SJSA1 (cell line): Measurements from ENCODE around the gene ZNF431. TPM values are rescaled to one million over a fixed set of nuclear protein-coding genes. Genes with fewer than 3 reads are reported as not detected.
"Not testable (repeated sequence)": the region's sequence is repeated elsewhere in the genome, so short reads cannot be mapped to it uniquely, and the experiment has no call there.

ENCODE experiments used
- DNase-seq, 2 experiments: peaks; one replicate each; pipeline ENCODE4 v3.0.0-alpha.2; 2015 to 2020; ENCODE audit warnings: low spot score in 2 of 2, low read depth in 1 of 2
- H3K27ac ChIP-seq: fragments of 250-450 bp; sonication (Bioruptor Pico); 2 replicates; pipeline ENCODE4 v1.5.1; 2020; ENCODE audit warnings: mild to moderate bottlenecking, moderate library complexity
- H3K27me3 ChIP-seq: fragments of 250-450 bp; sonication (Bioruptor Pico); replicated peaks from 2 replicates; pipeline ENCODE4 v1.5.1; 2020; ENCODE audit warnings: mild to moderate bottlenecking, moderate library complexity
- H3K36me3 ChIP-seq: fragments of 250-450 bp; sonication (Bioruptor Pico); 2 replicates; pipeline ENCODE4 v1.5.1; 2020; ENCODE audit warnings: mild to moderate bottlenecking
- H3K4me1 ChIP-seq: fragments of 250-450 bp; sonication (Bioruptor Pico); replicated peaks from 2 replicates; pipeline ENCODE4 v1.6.1; 2021; ENCODE audit warnings: mild to moderate bottlenecking
- H3K4me3 ChIP-seq: fragments of 250-450 bp; sonication (Bioruptor Pico); 2 replicates; pipeline ENCODE4 v1.5.1; 2020; ENCODE audit warnings: mild to moderate bottlenecking
- H3K9me3 ChIP-seq: fragments of 250-450 bp; sonication (Bioruptor Pico); replicated peaks from 2 replicates; pipeline ENCODE4 v1.5.1; 2020; ENCODE audit warnings: mild to moderate bottlenecking
- total RNA-seq: library from RNA; depleted of rRNA; stranded (reverse); fragments of >200 nt; shearing (Covaris generic); gene quantifications from 2 replicates; pipeline ENCODE4 v1.2.3, GENCODE V29; 2014

The ZNF431 gene
- total RNA-seq, 1 experiment from 2014 or later: 7.4 TPM

GRCh38 chr19:21128901-21129698, 12.7 kb upstream of the ZNF431 start:
- no peak for DNase-seq
- H3K27ac ChIP-seq: no peak overlapping the region
- no peak overlapping the region for H3K4me3 ChIP-seq
- 0 out of 2 replicates have a peak, but pooled peaks cover 3% of the 10 kb centered on the region for H3K9me3 ChIP-seq
- no peaks in the 10 kb centered on the region for H3K36me3 ChIP-seq
- no peaks in the 10 kb centered on the region for H3K4me1 ChIP-seq
- no peaks in the 10 kb centered on the region for H3K27me3 ChIP-seq

DNA sequence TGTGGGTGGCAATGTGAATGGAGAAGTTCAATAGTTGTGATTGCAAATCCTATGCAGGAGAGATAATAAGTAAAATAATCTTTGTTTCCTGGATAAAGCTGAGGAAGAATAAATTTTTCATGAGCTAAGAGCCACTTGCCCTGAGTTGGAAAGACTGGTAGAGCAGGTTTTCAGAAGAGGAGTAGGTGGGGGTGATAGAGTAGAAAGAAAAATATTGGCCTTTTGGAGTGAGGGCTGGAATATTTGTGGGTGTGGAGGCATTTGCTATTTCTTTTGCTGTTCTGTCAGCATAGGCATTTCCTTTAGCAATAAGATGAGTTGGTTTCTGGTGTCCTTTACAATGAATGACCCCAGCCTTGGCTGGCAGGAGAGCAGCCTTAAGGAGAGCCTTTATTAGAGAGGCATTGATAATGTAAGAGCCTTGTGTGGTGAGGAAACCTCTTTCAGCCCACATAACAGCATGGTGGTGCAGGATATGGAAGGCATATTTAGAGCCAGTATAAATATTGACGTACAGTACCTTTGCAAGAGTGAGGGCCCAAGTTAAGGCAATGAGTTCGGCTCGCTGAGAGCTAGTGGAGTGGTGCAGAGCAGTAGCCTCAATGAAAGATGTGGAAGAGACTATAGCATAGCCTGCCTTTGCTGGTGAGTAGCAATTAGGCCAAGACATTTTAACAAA, 11.6 kb upstream of the ZNF431 start:
- no peak overlapping the region for H3K27ac ChIP-seq
- H3K4me3 ChIP-seq: no peak overlapping the region
- no peaks in the 10 kb centered on the region for H3K4me1 ChIP-seq
- DNase-seq: no peak
- 0 out of 2 replicates have a peak, but pooled peaks cover 3% of the 10 kb centered on the region for H3K9me3 ChIP-seq
- H3K36me3 ChIP-seq: no peaks in the 10 kb centered on the region
- H3K27me3 ChIP-seq: no peaks in the 10 kb centered on the region

GRCh38 chr19:21133633-21134032, 8.2 kb upstream of the ZNF431 start:
- H3K27me3 ChIP-seq: no peaks in the 10 kb centered on the region
- no peak for DNase-seq
- no peak overlapping the region for H3K4me3 ChIP-seq
- H3K4me1 ChIP-seq: no peaks in the 10 kb centered on the region
- no peak overlapping the region for H3K27ac ChIP-seq
- 0 out of 2 replicates have a peak, but pooled peaks cover 3% of the 10 kb centered on the region for H3K9me3 ChIP-seq
- H3K36me3 ChIP-seq: no peaks in the 10 kb centered on the region

GRCh38 chr19:21134934-21135366, 6.9 kb upstream of the ZNF431 start:
- DNase-seq: no peak
- no peaks in the 10 kb centered on the region for H3K27me3 ChIP-seq
- H3K9me3 ChIP-seq: 0 out of 2 replicates have a peak, but pooled peaks cover 3% of the 10 kb centered on the region
- no peak overlapping the region for H3K27ac ChIP-seq
- H3K4me3 ChIP-seq: no peak overlapping the region
- no peaks in the 10 kb centered on the region for H3K4me1 ChIP-seq
- no peaks in the 10 kb centered on the region for H3K36me3 ChIP-seq

DNA sequence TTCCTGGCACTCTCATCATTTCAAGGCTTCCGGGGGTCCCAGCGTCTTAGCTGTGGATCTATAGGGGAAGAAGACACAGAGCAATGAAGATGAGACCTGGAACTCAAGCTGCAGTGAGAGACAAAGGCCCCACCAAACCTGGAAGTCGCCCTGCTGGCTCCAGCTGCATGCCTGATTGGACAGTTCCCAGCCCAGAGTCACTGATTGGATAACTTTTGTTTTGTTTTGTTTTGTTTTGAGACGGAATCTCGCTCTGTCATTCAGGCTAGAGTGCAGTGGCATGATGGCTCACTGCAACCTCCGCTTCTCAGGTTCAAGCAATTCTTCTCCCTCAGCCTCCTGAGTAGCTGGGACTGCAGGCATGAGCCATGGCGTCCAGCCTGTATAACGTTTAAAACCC, 6.4 kb upstream of the ZNF431 start:
- no peak overlapping the region for H3K27ac ChIP-seq
- no peak for DNase-seq
- no peaks in the 10 kb centered on the region for H3K27me3 ChIP-seq
- H3K9me3 ChIP-seq: 0 out of 2 replicates have a peak, but pooled peaks cover 3% of the 10 kb centered on the region
- H3K4me3 ChIP-seq: no peak overlapping the region
- no peaks in the 10 kb centered on the region for H3K36me3 ChIP-seq
- H3K4me1 ChIP-seq: no peaks in the 10 kb centered on the region

DNA sequence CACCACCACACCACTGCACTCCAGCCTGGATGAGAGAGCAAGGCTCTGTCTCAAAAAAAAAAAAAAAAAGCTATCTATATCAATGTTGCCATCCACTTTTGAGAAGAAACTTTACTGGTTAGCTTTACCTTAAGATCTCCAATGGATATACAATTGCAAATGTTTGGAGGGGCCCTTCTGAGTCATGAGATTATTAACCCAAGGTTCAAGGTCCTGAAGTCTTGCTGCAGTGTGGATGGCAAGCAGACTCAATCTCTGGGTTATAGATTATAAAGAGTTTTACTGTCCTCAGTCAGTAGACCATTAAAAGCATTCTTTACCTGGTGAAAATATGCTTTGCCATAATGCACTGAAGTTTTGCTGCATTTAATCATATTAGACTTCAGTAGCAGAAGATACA, 3.7 kb upstream of the ZNF431 start:
- no peak for DNase-seq
- H3K27ac ChIP-seq: no peak overlapping the region
- H3K4me1 ChIP-seq: no peaks in the 10 kb centered on the region
- H3K27me3 ChIP-seq: no peaks in the 10 kb centered on the region
- peaks cover 5% of the 10 kb centered on the region; the same call in 1 of the 2 replicates for H3K36me3 ChIP-seq
- H3K9me3 ChIP-seq: no peaks in the 10 kb centered on the region
- no peak overlapping the region for H3K4me3 ChIP-seq

GRCh38 chr19:21141006-21141405, 834 bp upstream of the ZNF431 start:
- not testable (repeated sequence) for H3K4me3 ChIP-seq, H3K4me1 ChIP-seq, H3K27ac ChIP-seq, H3K27me3 ChIP-seq, H3K9me3 ChIP-seq, DNase-seq
- peaks cover 32% of the 10 kb centered on the region for H3K36me3 ChIP-seq

DNA sequence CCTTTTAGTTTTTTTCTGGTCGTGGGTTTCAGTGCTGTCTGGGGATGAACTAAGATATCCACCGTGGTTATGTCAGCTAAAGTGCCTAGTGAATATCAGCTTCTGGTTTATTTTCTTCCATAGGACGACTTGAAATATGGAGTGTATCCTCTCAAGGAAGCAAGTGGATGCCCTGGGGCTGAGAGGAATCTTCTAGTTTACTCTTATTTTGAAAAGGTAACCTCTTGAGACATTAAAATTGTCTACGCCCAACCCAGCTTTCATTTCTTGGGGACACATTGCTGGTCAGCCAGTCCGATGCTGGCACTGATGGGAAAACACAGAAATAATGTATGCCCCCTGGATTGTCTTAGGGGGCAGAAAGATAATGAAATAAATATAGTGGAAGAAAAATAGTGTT, 1.6 kb downstream of the ZNF431 start:
- DNase-seq: no peak
- H3K27ac ChIP-seq: no peak overlapping the region
- no peaks in the 10 kb centered on the region for H3K27me3 ChIP-seq
- H3K9me3 ChIP-seq: 0 out of 2 replicates have a peak, but pooled peaks cover 2% of the 10 kb centered on the region
- H3K4me3 ChIP-seq: no peak overlapping the region
- H3K36me3 ChIP-seq: peaks cover 57% of the 10 kb centered on the region
- no peaks in the 10 kb centered on the region for H3K4me1 ChIP-seq

GRCh38 chr19:21143854-21144253, 2.0 kb downstream of the ZNF431 start:
- no peak overlapping the region for H3K27ac ChIP-seq
- no peaks in the 10 kb centered on the region for H3K27me3 ChIP-seq
- H3K4me1 ChIP-seq: no peaks in the 10 kb centered on the region
- DNase-seq: no peak
- H3K4me3 ChIP-seq: no peak overlapping the region
- 0 out of 2 replicates have a peak, but pooled peaks cover 2% of the 10 kb centered on the region for H3K9me3 ChIP-seq
- H3K36me3 ChIP-seq: peaks cover 61% of the 10 kb centered on the region

- DNase-seq: no peak
- Histone ChIP-seq H3K27me3 (no peaks in the 10 kb centered on the region), H3K4me3 (no peak overlapping the region), H3K27ac (no peak overlapping the region), H3K36me3 (peaks cover 89% of the 10 kb centered on the region), H3K4me1 (no peaks in the 10 kb centered on the region), H3K9me3 (0 out of 2 replicates have a peak, but pooled peaks cover 2% of the 10 kb centered on the region)
Measured at GRCh38 chr19:21147540-21147939, 5.7 kb downstream of the ZNF431 start.

- H3K36me3 ChIP-seq: peaks cover 86% of the 10 kb centered on the region
- H3K9me3 ChIP-seq: 0 out of 2 replicates have a peak, but pooled peaks cover 2% of the 10 kb centered on the region
- H3K4me3 ChIP-seq: no peak overlapping the region
- DNase-seq: no peak
- H3K4me1 ChIP-seq: no peaks in the 10 kb centered on the region
- H3K27me3 ChIP-seq: no peaks in the 10 kb centered on the region
- H3K27ac ChIP-seq: no peak overlapping the region
Measured at GRCh38 chr19:21148681-21149080, 6.8 kb downstream of the ZNF431 start.

GRCh38 chr19:21149877-21150276, 8.0 kb downstream of the ZNF431 start:
- no peak for DNase-seq
- H3K27ac ChIP-seq: no peak overlapping the region
- no peaks in the 10 kb centered on the region for H3K4me1 ChIP-seq
- H3K9me3 ChIP-seq: 0 out of 2 replicates have a peak, but pooled peaks cover 2% of the 10 kb centered on the region
- H3K27me3 ChIP-seq: no peaks in the 10 kb centered on the region
- peaks cover 75% of the 10 kb centered on the region for H3K36me3 ChIP-seq
- H3K4me3 ChIP-seq: no peak overlapping the region

- Histone ChIP-seq H3K4me3 (no peak overlapping the region), H3K36me3 (peaks cover 59% of the 10 kb centered on the region), H3K9me3 (no peaks in the 10 kb centered on the region), H3K27me3 (no peaks in the 10 kb centered on the region), H3K27ac (no peak overlapping the region), H3K4me1 (no peaks in the 10 kb centered on the region)
- no peak for DNase-seq
Measured at GRCh38 chr19:21151460-21151859, 9.6 kb downstream of the ZNF431 start.

DNA sequence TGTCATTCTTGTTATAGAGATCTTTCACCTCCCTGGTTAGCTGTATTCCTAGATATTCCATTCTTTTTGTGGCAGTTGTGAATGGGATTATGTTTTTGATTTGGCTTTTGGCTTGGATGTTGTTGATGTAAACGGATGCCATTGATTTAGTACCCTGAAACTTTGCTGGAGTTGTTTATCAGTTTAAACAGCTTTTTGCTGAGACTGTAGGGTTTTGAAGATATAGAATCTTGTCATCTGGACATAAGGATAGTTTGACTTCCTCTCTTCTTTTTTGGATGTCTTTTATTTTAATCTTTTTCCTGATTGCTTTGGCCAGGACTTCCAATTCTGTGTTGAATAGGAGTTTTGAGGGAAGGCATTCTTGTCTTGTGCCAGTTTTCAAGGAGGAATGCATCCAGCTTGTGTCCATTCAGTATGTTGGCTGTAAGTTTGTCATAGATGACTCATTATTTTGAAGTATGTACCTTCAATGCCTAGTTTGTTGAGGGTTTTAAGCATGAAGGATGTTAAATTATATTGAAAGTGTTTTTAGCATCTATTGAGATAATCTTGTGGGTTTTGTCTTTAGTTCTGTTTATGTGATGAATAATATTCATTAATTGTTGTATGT, 16.8 kb downstream of the ZNF431 start:
- no peak overlapping the region for H3K4me3 ChIP-seq
- peaks cover 9% of the 10 kb centered on the region; the same call in 1 of the 2 replicates for H3K9me3 ChIP-seq
- H3K27me3 ChIP-seq: no peaks in the 10 kb centered on the region
- H3K27ac ChIP-seq: no peak overlapping the region
- H3K4me1 ChIP-seq: no peaks in the 10 kb centered on the region
- peaks cover 33% of the 10 kb centered on the region for H3K36me3 ChIP-seq
- DNase-seq: no peak
